ENCODE measurements around the gene IQGAP2.

The IQGAP2 gene

DNA sequence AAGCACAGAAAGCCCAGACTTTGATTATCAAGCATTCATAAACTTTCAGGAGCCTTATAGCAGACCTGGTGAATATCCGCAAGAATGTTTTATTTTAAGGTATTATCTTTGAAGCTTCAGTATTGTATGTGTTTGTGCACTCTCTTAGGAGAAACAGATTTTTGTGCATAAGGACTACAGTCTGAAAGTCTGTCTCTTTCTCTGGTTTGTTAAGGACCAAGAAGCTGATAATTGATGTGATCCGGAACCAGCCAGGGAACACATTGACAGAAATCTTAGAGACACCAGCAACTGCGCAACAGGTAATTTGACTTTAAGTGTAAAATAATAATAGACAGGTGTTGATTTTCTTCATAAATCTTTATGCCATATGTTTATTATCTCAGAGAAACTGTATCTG lies 290.1 kb downstream of the IQGAP2 start:
- no peak for DNase-seq

DNA sequence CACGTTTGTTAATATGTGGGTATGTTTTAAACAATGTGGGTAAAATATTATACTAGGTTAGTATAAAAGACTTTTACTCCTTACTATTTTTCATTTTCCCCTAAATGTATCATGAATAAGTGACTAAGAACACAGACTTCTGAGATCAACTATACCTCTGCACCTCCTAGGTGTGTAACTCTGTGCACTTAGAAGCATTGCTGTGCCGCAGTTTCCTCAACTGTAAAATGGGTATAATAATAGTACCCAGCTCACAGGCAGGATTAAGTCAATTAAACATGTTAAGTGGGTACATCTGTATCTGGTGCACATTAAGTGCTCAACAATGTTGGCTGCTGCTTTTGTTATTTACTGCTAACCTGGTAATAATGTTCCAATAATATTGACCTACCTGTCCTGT lies 291.2 kb downstream of the IQGAP2 start:
- DNase-seq = no peak

DNA sequence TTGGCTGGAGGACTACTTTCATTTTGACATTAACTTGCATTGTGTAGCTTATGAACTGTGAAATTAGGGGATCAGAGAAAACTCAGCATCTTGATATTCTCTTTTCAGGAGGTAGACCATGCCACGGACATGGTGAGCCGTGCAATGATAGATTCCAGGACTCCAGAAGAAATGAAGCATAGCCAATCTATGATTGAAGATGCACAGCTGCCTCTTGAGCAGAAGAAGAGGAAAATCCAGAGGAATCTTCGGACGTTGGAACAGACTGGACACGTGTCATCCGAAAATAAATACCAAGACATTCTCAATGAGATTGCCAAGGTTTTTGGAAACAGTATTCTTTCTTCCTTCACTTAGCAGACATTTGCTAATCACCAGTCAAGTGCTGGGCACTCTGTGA lies 292.3 kb downstream of the IQGAP2 start:
- DNase-seq = no peak

DNA sequence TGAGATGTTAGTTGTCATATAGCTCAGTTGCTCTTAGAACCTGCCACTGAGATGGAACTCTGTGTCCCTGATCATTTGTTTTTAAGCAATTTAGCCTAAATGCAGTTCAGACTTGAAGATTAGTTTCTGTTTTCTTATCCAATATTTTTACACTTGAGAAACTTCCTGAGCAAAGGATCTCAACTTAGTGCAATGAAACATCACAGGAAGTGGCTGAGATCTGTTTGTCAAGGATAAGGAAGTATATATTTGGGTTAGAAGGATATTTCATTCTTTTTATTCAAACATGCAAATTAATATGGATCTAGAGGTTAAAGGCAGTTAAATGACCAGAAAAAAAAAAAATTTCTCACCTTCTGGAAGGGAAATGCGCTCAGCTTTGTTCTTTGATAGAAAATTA lies 293.2 kb downstream of the IQGAP2 start:
- no peak for DNase-seq

DNA sequence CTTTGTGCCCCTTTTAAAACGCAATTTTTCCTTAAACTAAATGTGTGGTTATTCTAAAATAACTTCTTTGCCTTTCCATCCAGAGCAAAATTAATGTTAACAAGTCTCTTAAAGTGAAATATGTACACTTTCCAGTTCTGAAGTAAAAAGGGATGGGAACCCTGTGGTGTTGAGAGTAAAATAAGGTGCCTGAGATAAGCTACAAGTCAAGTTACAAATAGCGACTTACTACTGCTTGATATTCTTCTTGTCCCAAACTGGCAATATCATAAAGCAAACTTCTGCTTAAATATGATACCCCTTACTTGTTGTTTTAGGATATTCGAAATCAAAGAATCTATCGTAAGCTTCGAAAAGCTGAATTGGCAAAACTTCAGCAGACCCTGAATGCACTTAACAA lies 294.6 kb downstream of the IQGAP2 start:
- DNase-seq = no peak

DNA sequence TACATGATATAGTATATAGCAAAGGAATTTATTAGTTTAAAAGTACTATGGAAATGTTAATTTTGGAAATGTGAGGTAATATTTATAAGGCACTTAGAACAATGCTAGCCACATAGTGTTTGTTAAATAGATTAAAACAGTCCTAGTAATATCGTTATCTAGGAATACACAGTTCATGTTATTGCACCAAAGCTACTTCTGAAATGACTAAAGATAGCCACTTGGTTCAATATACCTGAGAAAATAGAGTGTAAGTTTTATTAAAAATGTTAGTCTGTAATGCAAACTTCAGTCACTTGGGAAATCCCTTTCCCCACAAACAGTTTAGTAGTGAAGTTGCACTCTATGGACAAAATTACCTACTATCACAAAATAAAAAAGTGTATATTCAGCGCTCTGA lies 297.5 kb downstream of the IQGAP2 start:
- DNase-seq = no peak

DNA sequence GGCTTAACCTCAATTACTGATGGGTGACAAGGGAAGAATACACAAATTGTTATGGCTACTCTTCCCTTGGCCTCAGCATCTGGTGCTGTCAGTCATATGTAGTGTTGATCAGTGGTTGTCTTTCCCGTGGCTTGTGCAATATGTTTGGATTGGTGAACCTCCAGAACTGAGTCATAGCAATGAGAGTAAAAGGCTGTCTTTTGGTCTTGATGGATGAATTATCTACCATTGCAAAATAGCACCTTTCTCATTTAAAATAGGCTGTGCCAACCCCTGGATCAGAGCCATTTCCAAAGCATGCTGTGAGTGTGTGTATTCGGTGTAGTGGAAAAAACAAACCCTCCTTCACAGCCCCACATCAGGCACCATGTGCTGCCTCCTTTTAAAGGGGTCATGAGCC lies 298.2 kb downstream of the IQGAP2 start:
- DNase-seq = no peak

DNA sequence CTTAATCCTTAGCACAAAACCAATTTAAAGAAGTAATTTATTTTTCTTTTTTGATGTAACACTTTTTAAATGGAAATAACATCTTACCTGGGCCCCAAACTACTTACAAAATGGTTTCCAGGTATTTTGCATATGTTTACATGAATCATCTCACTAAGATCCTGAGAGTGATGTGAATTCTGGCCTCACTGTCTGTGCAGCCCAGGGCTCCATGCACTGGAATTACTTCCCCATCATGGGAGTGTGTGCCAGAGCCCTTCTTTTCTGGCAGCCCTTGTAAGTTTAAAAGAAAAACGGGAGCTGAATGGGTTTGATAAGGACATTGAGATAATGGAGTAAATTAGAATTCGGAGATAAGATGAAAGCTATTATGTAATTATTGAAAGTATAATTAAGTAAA lies 300.6 kb downstream of the IQGAP2 start:
- no peak for DNase-seq

DNA sequence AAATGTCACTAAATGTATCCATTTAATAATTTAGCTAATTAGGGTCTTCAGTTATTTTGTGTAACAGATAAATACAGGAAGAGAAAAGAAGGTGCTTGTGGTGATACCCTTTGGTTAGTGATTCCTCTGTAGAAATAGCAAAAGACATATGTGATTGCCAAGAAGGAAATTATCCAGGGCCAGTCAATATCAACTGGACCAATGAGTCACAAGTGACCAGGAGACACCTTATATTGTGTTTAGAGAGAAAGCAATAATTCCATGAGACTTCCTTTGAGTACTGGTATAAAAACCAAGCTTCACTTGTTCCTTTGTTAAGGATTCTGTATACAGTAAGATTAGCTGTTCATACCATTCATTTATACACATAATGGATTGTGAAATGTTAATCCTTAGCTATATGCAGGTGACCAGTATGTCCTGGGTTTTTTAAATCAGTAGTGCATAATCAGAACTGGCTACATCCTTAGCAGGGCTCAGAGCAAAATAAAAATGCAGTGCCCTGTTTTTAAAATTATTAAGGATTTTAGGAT lies 301.1 kb downstream of the IQGAP2 start:
- DNase-seq = no peak

DNA sequence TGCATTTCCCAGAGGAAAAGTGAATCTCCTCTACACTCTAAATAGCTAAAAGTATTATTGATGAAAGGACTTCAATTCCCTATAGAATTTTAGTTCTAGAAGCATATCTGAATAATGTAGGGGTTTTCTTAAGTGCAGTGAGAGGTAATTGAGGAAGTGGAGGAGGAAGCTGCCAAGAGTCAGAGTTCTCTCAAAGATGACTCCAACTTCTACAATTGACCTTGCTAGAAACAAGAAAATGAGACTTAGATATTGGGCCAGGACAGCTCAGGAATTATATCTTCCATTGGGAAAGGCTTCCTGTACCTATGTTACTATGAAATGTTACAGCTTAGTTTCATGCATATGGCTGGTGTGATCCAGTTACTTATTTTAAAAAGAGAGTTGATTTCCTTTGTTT lies 302.5 kb downstream of the IQGAP2 start:
- DNase-seq = no peak

DNA sequence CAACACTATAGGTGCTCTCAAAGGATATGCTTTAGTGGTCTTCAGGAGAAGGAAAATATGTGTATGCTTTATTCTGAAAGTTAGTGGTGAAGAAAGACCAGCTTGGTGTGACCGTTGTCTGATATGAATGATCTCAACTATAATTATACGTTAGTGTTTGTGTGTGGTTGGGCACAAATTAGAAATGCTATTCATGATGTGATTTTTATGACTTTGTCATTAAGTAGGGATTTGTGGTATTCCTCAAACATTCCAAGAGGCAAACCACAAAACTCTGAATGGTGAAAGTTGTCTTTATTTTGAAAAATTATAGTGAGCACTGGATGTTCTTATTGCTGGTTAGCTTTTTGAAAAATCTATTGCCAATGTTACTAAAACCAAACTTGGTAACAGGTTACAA lies 306.7 kb downstream of the IQGAP2 start:
- DNase-seq = no peak

DNA sequence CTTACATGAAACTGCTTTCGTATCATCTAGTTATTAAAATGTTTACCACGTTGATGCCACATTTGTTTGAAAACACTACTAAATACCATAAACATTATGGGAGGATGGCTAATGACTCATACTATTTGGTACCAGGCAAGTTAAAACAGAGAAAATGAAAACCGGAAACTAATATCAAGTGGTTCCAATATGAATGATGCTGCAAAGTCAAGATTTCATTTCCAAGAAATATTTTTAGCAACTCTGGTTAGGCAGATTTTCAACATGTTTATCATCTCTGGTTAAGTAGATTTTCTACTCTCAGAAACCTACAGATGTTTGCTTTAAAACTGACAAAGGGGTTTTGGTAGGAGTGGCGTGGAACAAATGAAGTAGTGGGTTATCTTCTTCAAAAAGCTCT lies 307.9 kb downstream of the IQGAP2 start:
- no peak for DNase-seq

DNA sequence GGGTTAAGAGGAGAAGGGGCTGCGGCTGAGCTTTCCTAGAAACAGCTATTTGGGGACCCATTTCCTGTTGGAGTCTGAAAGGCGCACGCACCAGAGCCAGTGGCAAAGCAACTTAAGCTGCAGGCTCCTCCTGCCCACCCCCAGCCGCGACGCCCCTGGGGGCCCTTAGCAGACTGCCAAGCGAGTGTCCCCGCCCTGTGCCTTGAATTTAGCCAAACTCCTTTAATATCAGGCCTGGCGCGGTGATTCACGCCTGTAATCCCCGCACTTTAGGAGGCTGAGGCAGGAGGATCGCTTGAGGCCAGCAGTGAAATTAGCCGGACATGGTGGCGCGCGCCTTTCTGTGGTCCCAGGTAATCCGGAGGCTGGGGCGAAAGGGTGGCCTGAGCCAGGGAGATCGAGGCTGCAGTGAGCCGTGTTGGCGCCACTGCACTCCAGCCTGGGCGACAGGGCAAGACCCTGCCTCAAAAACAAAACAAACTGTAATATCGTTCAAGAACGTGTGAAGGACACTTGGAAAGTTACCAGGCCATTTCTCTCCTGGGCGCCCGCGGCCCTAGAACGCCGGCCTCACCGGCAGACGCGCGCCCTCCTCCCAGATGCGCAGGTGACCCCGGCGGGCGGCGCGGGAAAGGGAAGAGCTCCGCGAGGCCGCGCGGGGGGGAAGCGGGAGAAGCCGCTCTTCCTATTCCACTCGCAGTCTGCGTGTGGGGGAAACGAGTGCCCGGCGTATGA lies 311.8 kb downstream of the IQGAP2 start:
- no peak for DNase-seq

DNA sequence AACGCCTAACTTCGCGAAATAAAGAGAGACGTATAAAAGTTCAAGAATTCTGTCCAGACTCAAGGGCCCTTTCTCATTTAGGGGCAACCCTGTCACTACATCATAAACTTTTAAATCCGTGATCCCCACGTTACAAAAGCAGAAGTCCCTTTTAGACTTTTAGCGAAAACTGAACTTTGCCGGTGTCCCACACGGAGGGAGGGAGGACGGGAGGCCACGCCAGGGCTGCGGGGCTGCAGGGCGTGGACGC lies 312.3 kb downstream of the IQGAP2 start:
- DNase-seq = no peak

DNA sequence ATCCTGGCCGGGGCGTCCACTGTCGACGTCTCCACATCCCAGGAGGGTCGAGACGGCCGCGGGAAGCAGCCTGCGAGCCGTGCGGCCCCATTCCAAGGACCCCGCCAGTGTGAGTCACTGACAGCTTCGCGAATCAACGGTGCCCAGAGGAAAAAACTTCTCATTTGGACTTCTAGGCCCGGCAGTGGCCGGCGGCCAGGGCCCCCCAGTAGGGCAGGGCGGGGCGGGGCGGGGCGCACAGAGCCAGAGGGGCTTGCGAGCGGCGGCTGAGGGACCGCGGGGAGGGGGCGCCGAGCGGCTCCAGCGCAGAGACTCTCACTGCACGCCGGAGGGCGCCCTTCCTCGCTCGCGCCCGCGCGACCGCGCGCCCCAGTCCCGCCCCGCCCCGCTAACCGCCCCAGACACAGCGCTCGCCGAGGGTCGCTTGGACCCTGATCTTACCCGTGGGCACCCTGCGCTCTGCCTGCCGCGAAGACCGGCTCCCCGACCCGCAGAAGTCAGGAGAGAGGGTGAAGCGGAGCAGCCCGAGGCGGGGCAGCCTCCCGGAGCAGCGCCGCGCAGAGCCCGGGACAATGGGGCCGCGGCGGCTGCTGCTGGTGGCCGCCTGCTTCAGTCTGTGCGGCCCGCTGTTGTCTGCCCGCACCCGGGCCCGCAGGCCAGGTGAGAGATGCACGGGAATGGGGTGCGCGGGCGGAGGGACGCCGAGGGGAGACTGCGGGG lies 312.8 kb downstream of the IQGAP2 start, which contains the start of gene F2R:
Gene F2R (plus strand): TSS at position 391 of the 720 bp plus-strand sequence. CDS start 182 bp downstream, at position 573.
- DNase-seq = no peak

DNA sequence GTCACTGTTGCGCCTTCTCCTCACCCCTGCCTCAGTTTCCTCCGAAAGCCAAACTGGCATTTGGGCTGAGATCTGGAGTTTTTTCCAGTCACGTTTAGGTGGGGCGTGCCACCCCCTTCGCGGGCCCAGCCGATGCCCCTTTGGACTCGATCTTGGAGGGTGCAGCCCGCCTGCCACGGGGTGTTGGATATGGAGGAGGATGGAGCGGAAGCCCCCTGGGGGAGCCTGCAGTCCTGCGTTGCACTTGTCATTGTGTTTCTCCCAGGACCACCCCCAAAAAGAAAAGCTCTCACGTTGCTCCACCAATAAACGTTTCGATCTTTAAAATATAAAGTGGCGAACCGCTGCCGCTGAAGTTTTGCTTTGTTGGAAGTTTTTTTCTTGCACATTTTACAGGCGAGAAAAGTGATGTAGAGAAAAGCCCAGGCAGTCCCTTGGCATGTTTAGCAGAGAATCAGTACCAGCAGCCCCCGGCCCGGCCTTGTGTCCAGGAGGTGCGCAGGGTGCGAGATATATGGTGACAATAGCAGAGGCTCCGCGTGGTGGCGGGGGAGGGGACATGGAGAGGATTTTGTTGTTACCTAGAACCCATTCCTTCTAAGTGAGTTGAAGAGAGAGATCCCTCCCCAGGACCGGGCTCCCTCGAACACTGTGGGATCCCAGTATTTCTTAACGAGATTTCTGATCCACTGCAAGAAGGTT lies 313.5 kb downstream of the IQGAP2 start:
- DNase-seq = no peak

DNA sequence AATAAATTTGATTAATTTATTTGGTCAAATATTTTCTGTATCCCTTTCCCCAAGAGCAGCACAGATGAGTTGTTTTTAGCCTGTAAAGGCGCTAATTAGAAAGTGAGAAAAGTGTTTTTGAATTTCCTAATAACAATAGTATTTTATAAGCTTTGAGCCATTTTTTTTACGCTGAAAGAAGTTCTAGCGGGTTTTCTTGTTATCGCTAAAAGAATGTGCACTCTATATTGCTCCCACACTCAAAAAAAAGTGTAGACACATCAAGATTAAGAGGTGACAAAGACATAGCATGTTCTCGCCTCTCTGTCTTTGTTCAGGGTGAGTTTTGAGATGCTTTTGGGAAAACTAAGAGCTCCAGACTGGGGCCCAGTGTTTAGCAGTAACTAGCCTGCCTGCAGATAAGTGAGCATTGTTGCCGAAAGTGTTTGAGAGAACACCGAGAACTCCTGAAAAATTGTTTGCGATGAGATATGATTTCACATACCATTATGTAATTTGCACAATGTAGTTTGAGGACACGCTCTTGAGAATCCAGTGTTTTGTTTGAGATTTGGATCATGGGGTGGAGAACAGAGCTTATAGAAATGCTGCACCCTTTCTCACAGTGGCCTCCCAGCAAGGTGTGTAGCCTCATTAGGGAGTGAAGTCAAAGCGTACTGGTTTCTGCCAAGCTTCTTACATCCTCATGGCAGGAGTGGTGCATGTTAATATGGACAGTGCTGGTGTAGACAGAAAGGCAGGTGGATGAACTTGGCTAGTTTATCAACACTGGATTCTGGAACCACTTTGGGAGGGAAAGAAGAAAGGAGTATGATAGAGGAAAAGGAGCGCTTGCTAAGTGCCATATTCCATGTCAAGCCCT lies 314.4 kb downstream of the IQGAP2 start:
- DNase-seq = no peak

DNA sequence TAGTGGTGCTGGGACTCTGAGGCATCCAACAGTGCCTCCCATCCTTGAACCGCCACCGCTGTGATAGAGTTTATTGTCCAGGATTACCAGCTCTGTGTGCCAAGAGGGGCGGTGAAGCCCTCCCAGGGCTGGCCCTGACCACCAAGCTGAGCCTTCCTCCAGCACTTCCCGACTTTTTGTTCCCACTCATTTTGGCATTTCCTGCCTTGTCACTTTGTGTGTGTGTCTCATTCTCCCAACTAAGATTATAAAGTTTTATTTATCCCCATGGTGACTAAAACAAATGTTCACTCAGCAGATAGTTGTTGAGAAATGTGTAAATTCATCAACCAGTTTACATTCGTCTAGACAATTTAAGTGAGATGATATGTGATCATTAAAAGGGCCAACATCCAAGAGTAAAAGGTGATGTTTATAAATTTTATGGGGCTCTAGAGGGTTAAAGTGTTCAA lies 315.3 kb downstream of the IQGAP2 start:
- DNase-seq = no peak

DNA sequence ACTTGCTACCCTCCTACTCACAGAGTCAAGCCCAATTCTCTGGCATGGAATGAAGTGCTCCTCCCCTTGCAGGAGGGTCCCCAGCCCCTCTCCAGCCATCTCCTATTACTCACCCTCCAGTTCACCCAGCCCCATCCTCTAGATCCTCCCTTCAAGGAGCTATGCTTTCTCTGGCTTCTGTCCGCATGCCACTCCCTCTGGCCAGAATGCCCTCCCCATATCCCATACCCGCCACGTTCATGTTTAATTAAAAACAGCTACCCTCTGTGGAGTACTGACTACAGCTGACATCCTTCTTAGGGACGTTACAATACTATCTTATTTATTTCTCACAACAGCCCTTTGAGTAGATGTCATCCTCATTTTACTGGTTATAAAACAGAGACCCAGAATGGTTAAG lies 315.8 kb downstream of the IQGAP2 start:
- DNase-seq = no peak

DNA sequence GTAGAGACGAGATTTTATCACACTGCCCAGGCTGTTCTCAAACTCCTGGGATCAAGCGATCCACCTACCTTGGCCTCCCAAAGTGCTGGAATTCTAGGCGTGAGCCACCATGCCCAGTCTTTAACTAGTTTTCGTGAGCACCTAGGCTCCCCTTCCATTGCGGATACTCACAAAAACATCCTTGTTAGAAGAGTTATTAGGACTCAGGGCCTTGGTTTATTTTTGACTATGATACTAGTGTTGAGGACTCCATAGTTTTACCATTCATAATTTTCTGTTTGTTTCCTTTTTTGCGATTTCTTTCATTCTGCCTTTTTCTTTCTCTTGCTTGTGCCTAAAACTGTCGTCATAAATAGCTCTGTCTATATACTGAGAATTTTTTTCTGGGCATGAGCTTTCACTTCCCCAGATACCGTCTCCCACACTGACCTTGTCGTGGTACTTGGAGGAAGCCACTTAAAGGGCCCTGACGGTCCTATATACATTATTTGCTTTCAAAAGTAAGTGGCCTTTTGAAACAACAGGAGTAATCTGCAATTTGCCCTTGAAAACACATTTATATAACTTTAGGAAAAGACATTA lies 318.0 kb downstream of the IQGAP2 start:
- DNase-seq = no peak

DNA sequence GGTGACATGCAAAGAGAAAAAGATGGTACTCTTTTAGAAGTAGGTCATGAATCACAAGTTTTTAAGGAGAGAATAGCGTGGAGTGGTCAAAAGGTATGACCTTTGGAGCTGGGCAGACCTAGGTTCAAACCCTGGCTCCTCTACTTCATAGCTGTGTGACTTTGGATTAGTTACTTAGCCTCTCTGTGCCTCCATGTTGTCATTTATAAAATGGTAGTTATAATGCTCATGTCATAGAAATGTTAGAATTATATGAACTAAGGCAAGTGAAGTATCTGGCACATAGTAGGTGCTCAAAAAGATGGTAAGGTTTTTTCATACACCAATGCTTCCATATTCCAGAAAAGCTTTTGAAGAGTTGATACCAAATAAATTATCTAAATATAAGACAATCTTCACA lies 320.2 kb downstream of the IQGAP2 start:
- DNase-seq = no peak

DNA sequence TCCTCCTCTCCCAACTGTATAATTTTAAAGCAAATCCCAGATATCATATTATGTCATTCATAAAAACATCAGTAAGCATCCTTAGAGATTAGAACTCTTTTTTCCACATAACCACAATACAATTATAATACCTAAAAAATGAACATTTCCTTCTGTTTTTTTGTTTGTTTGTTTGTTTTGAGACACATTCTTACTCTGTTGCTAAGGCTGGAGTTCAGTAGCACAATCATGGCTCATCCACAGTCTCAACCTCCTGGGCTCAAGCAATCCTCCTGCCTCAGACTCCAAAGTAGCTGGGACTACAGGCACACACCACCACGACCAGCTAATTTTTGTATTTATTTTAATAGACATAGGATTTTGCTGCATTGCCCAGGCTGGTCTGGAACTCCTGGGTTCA lies 320.8 kb downstream of the IQGAP2 start:
- DNase-seq = no peak

DNA sequence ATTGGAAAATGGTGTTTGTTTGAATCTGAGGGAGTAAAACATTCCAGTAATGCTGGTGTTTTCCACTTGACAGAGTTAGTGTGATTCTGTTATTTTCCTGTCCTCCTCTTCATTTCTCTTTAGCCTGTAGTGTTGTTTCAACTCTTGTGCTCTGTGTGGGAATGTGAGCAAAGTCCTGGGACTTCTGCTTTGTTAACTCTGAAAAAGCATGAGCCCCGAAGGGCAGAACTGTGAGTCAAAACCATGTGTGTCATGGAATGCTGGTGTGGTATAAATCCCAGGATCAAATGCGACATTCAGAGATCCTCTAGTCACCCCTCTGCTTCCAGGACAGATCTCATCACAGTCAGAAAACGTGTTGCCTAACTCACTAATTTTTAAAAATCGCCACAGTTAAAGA lies 321.8 kb downstream of the IQGAP2 start:
- DNase-seq = no peak

Measured in COR-L47 (cell line).